Measurements from ENCODE around the gene HIRIP3. TPM values are rescaled to one million over a fixed set of nuclear protein-coding genes. Genes with fewer than 3 reads are reported as not detected.

Gene HIRIP3
- total and polyA plus RNA-seq, 2 donors: 14.8 to 19.9 TPM

DNA sequence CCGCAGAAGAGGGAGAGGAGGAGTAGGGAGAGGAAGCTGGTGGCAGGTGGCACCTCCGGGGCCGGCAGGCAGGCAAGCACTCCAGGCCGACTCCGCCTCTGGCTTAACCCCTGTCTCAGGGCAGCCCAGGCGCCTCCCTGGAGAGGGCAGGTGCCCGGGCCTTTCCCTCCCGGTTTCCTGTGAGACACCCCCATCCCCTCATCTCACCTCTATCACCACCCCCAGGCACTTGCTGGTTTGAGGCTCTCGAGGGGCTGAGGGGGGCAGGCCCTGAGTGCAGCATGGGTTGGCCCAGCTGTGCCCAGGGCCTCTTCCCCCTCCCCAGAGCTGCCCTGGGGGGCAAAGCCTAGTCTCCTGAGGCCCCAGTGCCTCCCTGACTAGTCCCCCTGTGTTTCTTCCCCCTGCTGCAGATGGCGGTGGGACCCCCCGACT lies 9.4 kb upstream of the HIRIP3 start:
- peaks cover 9 to 16% of the 10 kb centered on the region in 2 donors for H3K4me1 ChIP-seq (ENCODE audit: control insufficient read depth in 2 of 2, insufficient read depth in 2 of 2, low read length in 2 of 2)
- peak in 1 of 9 donors; percentile 46 for DNase-seq (ENCODE audit: low read depth in 6 of 9, low spot score in 9 of 9)
- no peaks in the 10 kb centered on the region for H3K9me3 ChIP-seq (ENCODE audit: control insufficient read depth in 2 of 2, insufficient read depth in 1 of 2, low read length in 1 of 2)
- peaks cover 32 to 37% of the 10 kb centered on the region in 2 donors for H3K36me3 ChIP-seq (ENCODE audit: control insufficient read depth in 2 of 2, insufficient read depth in 2 of 2, low read length in 1 of 2)
- peaks cover 6 to 17% of the 10 kb centered on the region in 2 donors for H3K27me3 ChIP-seq (ENCODE audit: control insufficient read depth in 2 of 2, insufficient read depth in 1 of 2, low read length in 1 of 2)
- 19% methylated on average over 11 of the region's 11 CpGs for WGBS
- H3K4me3 ChIP-seq (ENCODE audit: low read length in 2 of 2): no peak overlapping the region
- no peak overlapping the region for H3K27ac ChIP-seq (ENCODE audit: low read depth in 1 of 2, low read length in 1 of 2)

DNA sequence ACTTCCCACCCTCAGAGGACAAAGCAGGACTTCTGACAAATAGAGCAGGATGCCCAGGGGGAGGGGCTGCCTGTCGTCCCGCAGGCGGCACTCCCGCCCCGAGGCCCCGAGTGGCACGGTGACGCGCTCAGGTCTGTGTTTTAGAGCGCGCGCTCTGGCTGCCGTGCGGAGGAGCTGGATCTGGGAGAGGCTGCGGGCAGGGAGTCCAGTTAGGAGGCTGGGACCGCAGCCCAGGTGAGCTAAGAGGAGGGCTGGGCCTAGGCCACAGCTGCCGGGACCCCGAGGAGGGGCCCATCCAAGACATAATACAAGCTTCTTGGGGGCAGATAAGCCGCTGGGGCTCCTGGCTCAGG lies 9.0 kb upstream of the HIRIP3 start:
- Histone ChIP-seq H3K4me3 (ENCODE audit: low read length in 2 of 2) (no peak overlapping the region), H3K9me3 (ENCODE audit: control insufficient read depth in 2 of 2, insufficient read depth in 1 of 2, low read length in 1 of 2) (no peaks in the 10 kb centered on the region), H3K36me3 (ENCODE audit: control insufficient read depth in 2 of 2, insufficient read depth in 2 of 2, low read length in 1 of 2) (peaks cover 32 to 37% of the 10 kb centered on the region in 2 donors), H3K4me1 (ENCODE audit: control insufficient read depth in 2 of 2, insufficient read depth in 2 of 2, low read length in 2 of 2) (peaks cover 9 to 16% of the 10 kb centered on the region in 2 donors), H3K27me3 (ENCODE audit: control insufficient read depth in 2 of 2, insufficient read depth in 1 of 2, low read length in 1 of 2) (peaks cover 4 to 13% of the 10 kb centered on the region in 2 donors), H3K27ac (ENCODE audit: low read depth in 1 of 2, low read length in 1 of 2) (no peak overlapping the region)
- no peak for DNase-seq (ENCODE audit: low read depth in 6 of 9, low spot score in 9 of 9)
- 79% methylated on average over 19 of the region's 19 CpGs for WGBS

DNA sequence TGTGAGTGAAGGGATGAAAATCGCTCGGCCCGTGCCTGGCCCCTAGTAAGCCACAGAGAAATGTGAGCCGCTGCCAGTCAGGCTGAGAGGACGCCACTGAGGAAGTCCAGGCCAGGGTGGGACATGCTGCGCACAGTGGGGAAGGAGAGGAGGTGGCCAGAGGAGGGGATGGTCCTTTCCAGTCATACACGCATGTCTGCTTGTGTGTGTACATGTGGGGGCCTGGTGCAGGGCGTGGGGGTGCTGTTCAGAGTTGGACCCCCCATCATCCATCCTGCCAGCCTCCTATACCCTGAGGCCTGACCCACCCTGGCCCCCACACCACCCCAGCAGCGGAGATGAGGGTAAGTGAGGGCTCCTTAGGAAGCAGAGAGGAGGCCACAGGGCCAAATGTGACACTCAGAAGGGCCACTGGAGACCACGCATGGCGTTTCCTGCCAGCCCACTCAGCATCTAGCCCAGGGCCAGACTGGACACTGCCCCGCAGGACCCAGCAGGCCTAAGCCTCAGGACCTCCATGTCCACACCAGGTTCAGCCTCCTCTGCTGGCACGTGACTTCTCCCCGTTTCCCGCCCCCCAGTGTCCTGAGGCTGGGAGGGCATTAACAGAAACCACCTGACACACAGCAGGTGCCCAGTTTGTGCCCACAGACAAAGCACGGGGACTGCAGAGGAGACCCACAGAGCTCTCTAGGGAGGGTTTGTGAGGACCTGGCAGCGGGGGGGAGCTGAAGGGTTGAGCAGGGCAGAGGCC lies 8.4 kb upstream of the HIRIP3 start:
- H3K27ac ChIP-seq (ENCODE audit: low read depth in 1 of 2, low read length in 1 of 2): no peak overlapping the region
- no peak for DNase-seq (ENCODE audit: low read depth in 6 of 9, low spot score in 9 of 9)
- peaks cover 0 to 8% of the 10 kb centered on the region in 2 donors for H3K27me3 ChIP-seq (ENCODE audit: control insufficient read depth in 2 of 2, insufficient read depth in 1 of 2, low read length in 1 of 2)
- no peak overlapping the region for H3K4me3 ChIP-seq (ENCODE audit: low read length in 2 of 2)
- peaks cover 9 to 16% of the 10 kb centered on the region in 2 donors for H3K4me1 ChIP-seq (ENCODE audit: control insufficient read depth in 2 of 2, insufficient read depth in 2 of 2, low read length in 2 of 2)
- WGBS: 97% methylated on average over 17 of the region's 17 CpGs
- peaks cover 35 to 42% of the 10 kb centered on the region in 2 donors for H3K36me3 ChIP-seq (ENCODE audit: control insufficient read depth in 2 of 2, insufficient read depth in 2 of 2, low read length in 1 of 2)
- no peaks in the 10 kb centered on the region for H3K9me3 ChIP-seq (ENCODE audit: control insufficient read depth in 2 of 2, insufficient read depth in 1 of 2, low read length in 1 of 2)

DNA sequence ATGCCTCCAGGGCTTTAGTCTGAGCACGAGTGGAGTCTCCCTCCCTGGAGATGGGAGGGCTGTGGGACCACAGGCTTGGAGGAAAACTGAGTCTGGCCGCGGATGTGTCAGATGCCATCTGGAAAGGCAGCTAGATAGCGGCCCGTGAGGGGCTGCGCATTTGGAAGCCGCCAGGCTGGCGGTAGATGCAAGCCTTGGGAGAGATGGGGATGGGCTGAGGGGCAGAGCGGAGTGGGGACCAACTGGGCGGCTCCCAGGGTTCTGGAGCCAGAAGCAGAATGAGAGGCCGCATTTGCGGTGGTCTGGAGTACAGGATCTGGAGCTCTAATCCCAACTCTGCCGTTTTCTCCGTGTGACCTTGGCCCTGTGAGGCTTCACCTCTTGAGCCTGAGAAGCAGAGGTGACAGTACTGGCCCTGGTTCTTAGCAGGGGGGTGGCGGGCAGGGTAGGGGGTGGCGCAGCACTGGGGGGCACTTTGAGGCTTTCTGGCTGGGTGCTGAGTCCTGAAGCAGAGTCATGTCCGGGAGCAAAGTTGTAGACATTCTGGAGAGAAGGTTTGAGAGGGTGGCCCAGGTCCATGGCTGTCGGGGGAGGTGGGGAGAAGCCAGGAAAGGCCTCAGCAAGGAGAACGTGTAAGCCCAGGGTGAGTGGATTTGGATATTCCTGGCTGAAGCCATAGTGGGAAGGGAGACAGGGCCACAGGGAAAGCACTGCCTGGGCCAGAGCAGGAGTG lies 7.4 kb upstream of the HIRIP3 start:
- H3K27me3 ChIP-seq (ENCODE audit: control insufficient read depth in 2 of 2, insufficient read depth in 1 of 2, low read length in 1 of 2): peaks cover 0 to 2% of the 10 kb centered on the region in 2 donors
- H3K36me3 ChIP-seq (ENCODE audit: control insufficient read depth in 2 of 2, insufficient read depth in 2 of 2, low read length in 1 of 2): peaks cover 35 to 47% of the 10 kb centered on the region in 2 donors
- DNase-seq (ENCODE audit: low read depth in 6 of 9, low spot score in 9 of 9): no peak
- no peak overlapping the region for H3K4me3 ChIP-seq (ENCODE audit: low read length in 2 of 2)
- H3K9me3 ChIP-seq (ENCODE audit: control insufficient read depth in 2 of 2, insufficient read depth in 1 of 2, low read length in 1 of 2): no peaks in the 10 kb centered on the region
- peaks cover 9 to 16% of the 10 kb centered on the region in 2 donors for H3K4me1 ChIP-seq (ENCODE audit: control insufficient read depth in 2 of 2, insufficient read depth in 2 of 2, low read length in 2 of 2)
- no peak overlapping the region for H3K27ac ChIP-seq (ENCODE audit: low read depth in 1 of 2, low read length in 1 of 2)
- WGBS: 99% methylated on average over 19 of the region's 19 CpGs

DNA sequence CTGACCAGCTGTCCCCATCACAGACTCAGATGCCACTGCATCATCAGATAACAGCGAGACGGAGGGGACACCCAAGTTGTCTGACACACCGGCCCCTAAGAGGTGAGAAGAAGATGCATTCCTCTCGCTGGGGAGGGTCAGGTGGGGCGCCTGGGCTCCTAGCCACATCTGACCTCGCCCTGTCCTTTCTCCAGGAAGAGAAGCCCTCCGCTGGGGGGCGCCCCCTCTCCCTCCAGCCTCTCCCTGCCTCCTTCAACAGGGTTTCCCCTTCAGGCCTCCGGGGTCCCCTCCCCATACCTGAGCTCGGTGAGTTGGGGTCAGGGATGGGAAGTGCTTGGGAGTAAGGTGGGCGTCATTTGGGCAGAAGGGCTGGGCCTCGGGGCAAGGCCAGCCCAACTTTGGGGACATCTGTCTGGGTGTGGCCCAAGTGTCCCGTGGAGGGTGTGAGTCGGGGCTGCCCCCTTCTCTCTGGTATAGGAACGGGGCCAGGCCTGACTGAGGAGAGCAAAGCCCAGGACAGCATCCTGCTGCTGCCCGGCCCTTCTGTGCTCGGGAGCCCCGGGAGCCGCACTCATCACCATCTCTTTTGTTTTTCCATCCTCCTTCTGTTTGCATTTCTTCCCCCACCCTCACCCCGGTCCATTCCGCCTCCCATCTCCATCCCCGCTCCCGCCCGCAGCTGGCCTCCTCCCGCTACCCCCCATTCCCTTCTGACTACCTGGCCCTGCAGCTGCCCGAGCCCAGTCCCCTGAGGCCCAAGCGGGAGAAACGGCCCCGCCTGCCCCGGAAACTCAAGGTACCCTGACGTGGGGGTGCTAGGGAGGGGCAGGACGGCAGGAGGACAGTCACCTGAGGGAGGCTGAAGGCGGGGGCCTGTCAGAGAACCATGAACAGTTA lies 5.6 kb upstream of the HIRIP3 start:
- no peaks in the 10 kb centered on the region for H3K9me3 ChIP-seq (ENCODE audit: control insufficient read depth in 2 of 2, insufficient read depth in 1 of 2, low read length in 1 of 2)
- 96% methylated on average over 33 of the region's 33 CpGs for whole genome bisulfite sequencing
- no peak overlapping the region for H3K27ac ChIP-seq (ENCODE audit: low read depth in 1 of 2, low read length in 1 of 2)
- peaks cover 30 to 47% of the 10 kb centered on the region in 2 donors for H3K36me3 ChIP-seq (ENCODE audit: control insufficient read depth in 2 of 2, insufficient read depth in 2 of 2, low read length in 1 of 2)
- H3K4me3 ChIP-seq (ENCODE audit: low read length in 2 of 2): no peak overlapping the region
- no peak for DNase-seq (ENCODE audit: low read depth in 6 of 9, low spot score in 9 of 9)
- peaks cover 12 to 24% of the 10 kb centered on the region in 2 donors for H3K4me1 ChIP-seq (ENCODE audit: control insufficient read depth in 2 of 2, insufficient read depth in 2 of 2, low read length in 2 of 2)
- no peaks in the 10 kb centered on the region for H3K27me3 ChIP-seq (ENCODE audit: control insufficient read depth in 2 of 2, insufficient read depth in 1 of 2, low read length in 1 of 2)

DNA sequence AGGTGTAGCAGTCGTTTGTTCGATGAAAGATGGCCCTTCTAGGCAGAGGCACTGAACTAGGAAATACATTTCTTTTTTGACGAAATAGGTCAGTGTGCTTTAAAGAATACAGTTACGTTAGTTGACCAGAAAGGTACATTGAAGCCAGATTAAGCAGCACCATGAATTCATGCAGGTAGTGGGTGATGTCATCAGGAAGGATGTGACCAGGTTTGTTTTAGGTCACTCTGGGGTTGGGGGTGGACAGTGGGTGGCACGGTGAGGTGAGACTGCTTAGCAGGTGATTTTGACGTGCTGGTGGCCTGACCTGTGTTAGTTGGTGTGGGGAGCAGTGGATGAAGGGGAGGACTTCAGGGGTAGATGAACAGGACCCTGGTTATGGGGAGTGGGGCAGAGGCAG lies 4.2 kb upstream of the HIRIP3 start:
- Histone ChIP-seq H3K36me3 (ENCODE audit: control insufficient read depth in 2 of 2, insufficient read depth in 2 of 2, low read length in 1 of 2) (peaks cover 27 to 40% of the 10 kb centered on the region in 2 donors), H3K4me1 (ENCODE audit: control insufficient read depth in 2 of 2, insufficient read depth in 2 of 2, low read length in 2 of 2) (peaks cover 11 to 22% of the 10 kb centered on the region in 2 donors), H3K27me3 (ENCODE audit: control insufficient read depth in 2 of 2, insufficient read depth in 1 of 2, low read length in 1 of 2) (no peaks in the 10 kb centered on the region), H3K4me3 (ENCODE audit: low read length in 2 of 2) (no peak overlapping the region), H3K27ac (ENCODE audit: low read depth in 1 of 2, low read length in 1 of 2) (no peak overlapping the region), H3K9me3 (ENCODE audit: control insufficient read depth in 2 of 2, insufficient read depth in 1 of 2, low read length in 1 of 2) (no peaks in the 10 kb centered on the region)
- WGBS: 98% methylated on average over 6 of the region's 6 CpGs
- no peak for DNase-seq (ENCODE audit: low read depth in 6 of 9, low spot score in 9 of 9)

DNA sequence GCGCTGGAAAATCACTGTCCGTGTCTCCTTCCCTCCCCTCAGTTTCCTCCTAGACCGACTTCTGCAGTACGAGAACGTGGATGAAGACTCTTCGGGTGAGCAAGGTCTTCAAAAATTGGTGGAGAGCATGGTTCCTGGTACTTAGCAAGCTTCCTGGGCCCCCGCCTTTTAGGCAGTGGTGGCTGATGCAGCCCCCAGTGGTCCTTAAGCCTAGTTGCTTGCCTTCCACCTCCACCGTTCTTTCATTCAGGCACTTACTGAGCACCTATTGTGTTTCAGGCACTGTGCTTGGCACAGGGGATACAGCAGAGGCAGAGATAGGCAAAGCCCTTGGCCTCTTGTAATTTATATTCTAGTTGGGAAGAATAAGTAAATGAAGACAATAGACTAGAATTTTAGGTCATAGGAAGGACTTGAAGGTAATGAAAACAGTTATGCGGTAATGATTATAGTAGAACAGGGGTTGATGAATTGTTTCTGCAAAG lies 1.4 kb upstream of the HIRIP3 start:
- H3K4me3 ChIP-seq (ENCODE audit: low read length in 2 of 2): peak overlapping the region; percentile 68 to 88
- H3K36me3 ChIP-seq (ENCODE audit: control insufficient read depth in 2 of 2, insufficient read depth in 2 of 2, low read length in 1 of 2): peaks cover 33 to 50% of the 10 kb centered on the region in 2 donors
- DNase-seq (ENCODE audit: low read depth in 6 of 9, low spot score in 9 of 9): peak in 2 of 9 donors; percentile 8 to 31
- 28% methylated on average over 9 of the region's 9 CpGs for WGBS
- H3K27ac ChIP-seq (ENCODE audit: low read depth in 1 of 2, low read length in 1 of 2): peak overlapping the region in 1 of 2 donors; percentile 99
- peaks cover 10 to 23% of the 10 kb centered on the region in 2 donors for H3K4me1 ChIP-seq (ENCODE audit: control insufficient read depth in 2 of 2, insufficient read depth in 2 of 2, low read length in 2 of 2)
- H3K27me3 ChIP-seq (ENCODE audit: control insufficient read depth in 2 of 2, insufficient read depth in 1 of 2, low read length in 1 of 2): no peaks in the 10 kb centered on the region
- H3K9me3 ChIP-seq (ENCODE audit: control insufficient read depth in 2 of 2, insufficient read depth in 1 of 2, low read length in 1 of 2): no peaks in the 10 kb centered on the region

DNA sequence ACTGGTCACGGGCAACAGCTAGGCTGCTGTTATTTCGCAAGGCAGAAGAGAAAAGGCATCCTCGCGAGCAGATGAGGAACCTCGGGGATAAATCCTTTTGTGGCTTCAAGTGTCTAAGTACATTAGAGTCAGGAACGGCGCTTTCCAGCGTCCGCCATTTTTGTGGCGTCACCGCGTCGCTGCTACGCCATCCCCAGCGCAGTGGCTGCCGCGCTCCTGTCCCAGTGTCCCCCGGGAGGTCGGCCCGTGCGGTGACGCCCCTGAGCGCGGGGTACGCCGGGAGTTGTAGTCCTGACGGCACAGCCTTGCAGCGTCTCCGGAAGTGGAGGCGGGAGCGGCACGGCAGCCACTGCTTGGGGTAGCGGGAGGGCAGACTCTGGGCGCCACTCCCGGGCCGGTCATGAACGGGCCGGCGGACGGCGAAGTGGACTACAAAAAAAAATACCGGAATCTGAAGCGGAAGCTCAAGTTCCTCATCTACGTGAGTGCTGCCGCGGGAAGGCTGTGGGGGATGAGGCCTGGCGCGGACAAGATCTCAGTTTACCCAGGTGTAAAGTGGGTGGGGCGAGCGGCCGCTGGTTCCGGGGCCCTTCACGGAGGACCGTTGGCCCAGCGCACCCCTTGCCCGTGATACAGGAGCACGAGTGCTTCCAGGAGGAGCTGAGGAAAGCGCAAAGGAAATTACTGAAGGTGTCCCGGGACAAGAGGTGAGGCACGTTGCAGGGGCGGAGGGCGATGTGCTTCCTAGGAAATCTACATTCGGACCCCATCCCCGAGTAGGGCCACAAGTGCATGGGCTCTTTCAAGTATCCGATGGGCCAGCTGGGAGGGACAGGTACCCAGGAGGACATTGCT lies 721 bp upstream of the HIRIP3 start, which contains the start of gene INO80E:
Gene INO80E, plus strand, starts transcription at position 331 of the 855 bp plus-strand sequence. Its CDS starts 70 bp downstream, at position 401.
- Histone ChIP-seq H3K4me1 (ENCODE audit: control insufficient read depth in 2 of 2, insufficient read depth in 2 of 2, low read length in 2 of 2) (peaks cover 10 to 23% of the 10 kb centered on the region in 2 donors), H3K27me3 (ENCODE audit: control insufficient read depth in 2 of 2, insufficient read depth in 1 of 2, low read length in 1 of 2) (no peaks in the 10 kb centered on the region), H3K4me3 (ENCODE audit: low read length in 2 of 2) (peak within 1 kb of the TSS; percentile 68 to 88), H3K36me3 (ENCODE audit: control insufficient read depth in 2 of 2, insufficient read depth in 2 of 2, low read length in 1 of 2) (peaks cover 33 to 50% of the 10 kb centered on the region in 2 donors), H3K9me3 (ENCODE audit: control insufficient read depth in 2 of 2, insufficient read depth in 1 of 2, low read length in 1 of 2) (no peaks in the 10 kb centered on the region), H3K27ac (ENCODE audit: low read depth in 1 of 2, low read length in 1 of 2) (peak within 1 kb of the TSS; percentile 96 to 99)
- under 1% methylated on average over 65 of the region's 65 CpGs for WGBS
- peak; percentile 94 to 98 (median 96) for DNase-seq (ENCODE audit: low read depth in 6 of 9, low spot score in 9 of 9)

All from thymus (tissue), 11 donors.